ENCODE data around the gene HTR6. TPM values are rescaled to one million over a fixed set of nuclear protein-coding genes. Genes with fewer than 3 reads are reported as not detected.

Gene HTR6
- total RNA-seq, 4 donors from 2014 or later: not detected

- Histone ChIP-seq H3K36me3 (peaks cover 9% of the 10 kb centered on the region in 2 donors), H3K27ac (no peak overlapping the region)
- intact Hi-C loops (cut with DNase I): no loop called here
These were observed 56.3 kb downstream of the HTR6 start for GRCh38 chr1:19720973-19721372.

GRCh38 chr1:19723874-19724273, 59.2 kb downstream of the HTR6 start:
- H3K27me3 ChIP-seq: no peaks in the 10 kb centered on the region
- no peaks in the 10 kb centered on the region for H3K9me3 ChIP-seq
- no peak overlapping the region for H3K27ac ChIP-seq
- TF ChIP-seq POLR2A (IDR thresholded peaks at IDR 0.05) (no peak), CTCF (IDR thresholded peaks at IDR 0.05) (no peak)
- no peak overlapping the region for H3K4me3 ChIP-seq (replicated peaks in 1 of 3)
- H3K36me3 ChIP-seq: peaks cover 16 to 20% of the 10 kb centered on the region in 2 donors
- intact Hi-C loops (cut with DNase I): no loop called here
- 63 to 71% methylated on average over 4 of the region's 4 CpGs for WGBS, 2 donors
- DNase-seq: no peak
- no peaks in the 10 kb centered on the region for H3K4me1 ChIP-seq

More at GRCh38 chr1:19720973-19721372, 56.3 kb downstream of the HTR6 start:
- 72 to 80% methylated on average over 4 of the region's 4 CpGs for WGBS, 2 donors
- H3K4me1 ChIP-seq: no peaks in the 10 kb centered on the region
- H3K9me3 ChIP-seq: no peaks in the 10 kb centered on the region
- no peak for DNase-seq
- no peaks in the 10 kb centered on the region for H3K27me3 ChIP-seq
- no peak overlapping the region for H3K4me3 ChIP-seq (replicated peaks in 1 of 3)
- TF ChIP-seq POLR2A (IDR thresholded peaks at IDR 0.05) (no peak), CTCF (IDR thresholded peaks at IDR 0.05) (no peak)

GRCh38 chr1:19725606-19726005, 60.9 kb downstream of the HTR6 start:
- Histone ChIP-seq H3K9me3 (no peaks in the 10 kb centered on the region), H3K27ac (no peak overlapping the region), H3K27me3 (no peaks in the 10 kb centered on the region), H3K4me3 (replicated peaks in 1 of 3) (no peak overlapping the region), H3K4me1 (no peaks in the 10 kb centered on the region), H3K36me3 (peaks cover 16 to 27% of the 10 kb centered on the region in 2 donors)
- DNase-seq: no peak
- TF ChIP-seq CTCF (IDR thresholded peaks at IDR 0.05) (no peak), POLR2A (IDR thresholded peaks at IDR 0.05) (no peak)
- 100% methylated on average over 5 of the region's 9 CpGs; no CpG with 5 or more reads in 1 of the 2 donors for WGBS, 2 donors
- intact Hi-C loops (cut with DNase I): no loop called here

- peaks cover 11 to 21% of the 10 kb centered on the region in 2 donors for H3K36me3 ChIP-seq
- TF ChIP-seq POLR2A (IDR thresholded peaks at IDR 0.05) (no peak), CTCF (IDR thresholded peaks at IDR 0.05) (no peak)
- WGBS, 2 donors: 75 to 87% methylated on average over 4 to 5 of the region's 5 CpGs
- no peaks in the 10 kb centered on the region for H3K9me3 ChIP-seq
- H3K27ac ChIP-seq: no peak overlapping the region
- no peak overlapping the region for H3K4me3 ChIP-seq (replicated peaks in 1 of 3)
- intact Hi-C loops (cut with DNase I): no loop called here
- no peaks in the 10 kb centered on the region for H3K4me1 ChIP-seq
- no peak for DNase-seq
- H3K27me3 ChIP-seq: no peaks in the 10 kb centered on the region
These were observed 63.9 kb downstream of the HTR6 start for GRCh38 chr1:19728413-19729145.

GRCh38 chr1:19730232-19730631, 65.6 kb downstream of the HTR6 start:
- no peaks in the 10 kb centered on the region for H3K27me3 ChIP-seq
- peaks cover 7 to 21% of the 10 kb centered on the region in 2 donors for H3K36me3 ChIP-seq
- no peak for DNase-seq
- H3K9me3 ChIP-seq: no peaks in the 10 kb centered on the region
- TF ChIP-seq POLR2A (IDR thresholded peaks at IDR 0.05) (no peak), CTCF (IDR thresholded peaks at IDR 0.05) (no peak)
- H3K4me3 ChIP-seq (replicated peaks in 1 of 3): no peak overlapping the region
- 98 to 100% methylated on average over 3 of the region's 3 CpGs for WGBS, 2 donors
- H3K4me1 ChIP-seq: peaks cover 0 to 2% of the 10 kb centered on the region in 2 donors
- intact Hi-C loops (cut with DNase I): no loop called here
- no peak overlapping the region for H3K27ac ChIP-seq
